HAP-1 (cell line): Measurements from ENCODE around the gene BRINP1.
"Not testable (repeated sequence)": the region's sequence is repeated elsewhere in the genome, so short reads cannot be mapped to it uniquely, and the experiment has no call there.

ENCODE experiments used
- DNase-seq, 2 experiments: peaks; one replicate each; pipeline ENCODE4 v3.0.0-alpha.2; 2016 to 2020; ENCODE audit warnings: low spot score in 2 of 2
- H3K27me3 ChIP-seq: fragments of 250-450 bp; sonication (Bioruptor Pico); 2 replicates; pipeline ENCODE4 v1.5.1; 2020; ENCODE audit warnings: low read depth, mild to moderate bottlenecking, moderate library complexity
- H3K36me3 ChIP-seq: fragments of 250-450 bp; sonication (Bioruptor Pico); replicated peaks from 2 replicates; pipeline ENCODE4 v1.5.1; 2020; ENCODE audit warnings: mild to moderate bottlenecking
- H3K4me1 ChIP-seq: fragments of 250-450 bp; sonication (Bioruptor Pico); 2 replicates; pipeline ENCODE4 v1.5.1; 2020; ENCODE audit warnings: mild to moderate bottlenecking
- H3K4me3 ChIP-seq: fragments of 250-450 bp; sonication (Bioruptor Pico); 2 replicates; pipeline ENCODE4 v1.5.1; 2020; ENCODE audit warnings: mild to moderate bottlenecking, moderate library complexity
- H3K9me3 ChIP-seq: fragments of 250-450 bp; sonication (Bioruptor Pico); 2 replicates; pipeline ENCODE4 v1.5.1; 2020; ENCODE audit warnings: mild to moderate bottlenecking, moderate library complexity
- in situ Hi-C: fragments of 300-500 bp; cut with MboI; formaldehyde crosslinking; loops from 3 replicates; pipeline ENCODE4 v1.14.3; 2020; ENCODE audit warnings: low sequenced_read_pairs, inconsistent platforms, mixed read lengths

The BRINP1 gene

GRCh38 chr9:119179701-119180100 lies 189.5 kb downstream of the BRINP1 start:
- no peak overlapping the region for H3K4me3 ChIP-seq
- in situ Hi-C loops = no loop called here
- no peaks in the 10 kb centered on the region for H3K36me3 ChIP-seq
- no peaks in the 10 kb centered on the region for H3K9me3 ChIP-seq
- H3K4me1 ChIP-seq = no peaks in the 10 kb centered on the region
- H3K27me3 ChIP-seq = no peaks in the 10 kb centered on the region
- DNase-seq = no peak

- DNase-seq = no peak
- Histone ChIP-seq H3K36me3 (no peaks in the 10 kb centered on the region), H3K9me3 (no peaks in the 10 kb centered on the region), H3K4me3 (no peak overlapping the region), H3K27me3 (no peaks in the 10 kb centered on the region), H3K4me1 (no peaks in the 10 kb centered on the region)
- in situ Hi-C loops = no loop called here
These were observed 192.0 kb downstream of the BRINP1 start for GRCh38 chr9:119177196-119177595.

GRCh38 chr9:119175581-119175980 lies 193.7 kb downstream of the BRINP1 start:
- Histone ChIP-seq H3K4me1 (no peaks in the 10 kb centered on the region), H3K9me3 (no peaks in the 10 kb centered on the region), H3K36me3 (no peaks in the 10 kb centered on the region), H3K27me3 (no peaks in the 10 kb centered on the region), H3K4me3 (no peak overlapping the region)
- DNase-seq = no peak
- in situ Hi-C loops = no loop called here

- H3K36me3 ChIP-seq, H3K4me1 ChIP-seq, H3K27me3 ChIP-seq, DNase-seq, in situ Hi-C loops, H3K4me3 ChIP-seq, H3K9me3 ChIP-seq: not testable (repeated sequence)
These were observed 200.0 kb downstream of the BRINP1 start for GRCh38 chr9:119169222-119169621.

- H3K4me1 ChIP-seq = no peaks in the 10 kb centered on the region
- H3K36me3 ChIP-seq = no peaks in the 10 kb centered on the region
- no peak overlapping the region for H3K4me3 ChIP-seq
- no peak for DNase-seq
- no peaks in the 10 kb centered on the region for H3K9me3 ChIP-seq
- in situ Hi-C loops = no loop called here
- no peaks in the 10 kb centered on the region for H3K27me3 ChIP-seq
These were observed 201.4 kb downstream of the BRINP1 start for GRCh38 chr9:119167876-119168275.

GRCh38 chr9:119167267-119167666 lies 202.0 kb downstream of the BRINP1 start:
- Histone ChIP-seq H3K36me3 (no peaks in the 10 kb centered on the region), H3K9me3 (no peaks in the 10 kb centered on the region), H3K4me3 (no peak overlapping the region), H3K4me1 (no peaks in the 10 kb centered on the region), H3K27me3 (no peaks in the 10 kb centered on the region)
- DNase-seq = no peak
- in situ Hi-C loops = no loop called here

GRCh38 chr9:119166096-119166495 lies 203.1 kb downstream of the BRINP1 start:
- in situ Hi-C loops = no loop called here
- no peak for DNase-seq
- Histone ChIP-seq H3K4me1 (no peaks in the 10 kb centered on the region), H3K36me3 (no peaks in the 10 kb centered on the region), H3K9me3 (no peaks in the 10 kb centered on the region), H3K27me3 (no peaks in the 10 kb centered on the region), H3K4me3 (no peak overlapping the region)

GRCh38 chr9:119165131-119165530 lies 204.1 kb downstream of the BRINP1 start:
- Histone ChIP-seq H3K36me3 (no peaks in the 10 kb centered on the region), H3K27me3 (no peaks in the 10 kb centered on the region), H3K4me3 (no peak overlapping the region), H3K9me3 (no peaks in the 10 kb centered on the region), H3K4me1 (no peaks in the 10 kb centered on the region)
- DNase-seq = no peak
- in situ Hi-C loops = no loop called here

- no peaks in the 10 kb centered on the region for H3K9me3 ChIP-seq
- in situ Hi-C loops = no loop called here
- H3K36me3 ChIP-seq = no peaks in the 10 kb centered on the region
- no peak overlapping the region for H3K4me3 ChIP-seq
- no peaks in the 10 kb centered on the region for H3K4me1 ChIP-seq
- DNase-seq = no peak
- no peaks in the 10 kb centered on the region for H3K27me3 ChIP-seq
These were observed 204.5 kb downstream of the BRINP1 start for GRCh38 chr9:119164716-119165115.

GRCh38 chr9:119160551-119160950 lies 208.7 kb downstream of the BRINP1 start:
- H3K36me3 ChIP-seq = no peaks in the 10 kb centered on the region
- H3K4me1 ChIP-seq = no peaks in the 10 kb centered on the region
- H3K4me3 ChIP-seq = no peak overlapping the region
- H3K27me3 ChIP-seq = no peaks in the 10 kb centered on the region
- in situ Hi-C loops = no loop called here
- no peaks in the 10 kb centered on the region for H3K9me3 ChIP-seq
- no peak for DNase-seq

- Histone ChIP-seq H3K9me3 (no peaks in the 10 kb centered on the region), H3K4me3 (no peak overlapping the region), H3K36me3 (no peaks in the 10 kb centered on the region), H3K27me3 (no peaks in the 10 kb centered on the region), H3K4me1 (no peaks in the 10 kb centered on the region)
- DNase-seq = no peak
- in situ Hi-C loops = no loop called here
These were observed 209.8 kb downstream of the BRINP1 start for GRCh38 chr9:119159386-119159785.

- DNase-seq = no peak
- Histone ChIP-seq H3K36me3 (no peaks in the 10 kb centered on the region), H3K27me3 (no peaks in the 10 kb centered on the region), H3K9me3 (no peaks in the 10 kb centered on the region), H3K4me1 (no peaks in the 10 kb centered on the region), H3K4me3 (no peak overlapping the region)
- in situ Hi-C loops = no loop called here
These were observed 212.0 kb downstream of the BRINP1 start for GRCh38 chr9:119157196-119157595.

- no peaks in the 10 kb centered on the region for H3K9me3 ChIP-seq
- in situ Hi-C loops = no loop called here
- H3K27me3 ChIP-seq = no peaks in the 10 kb centered on the region
- H3K4me1 ChIP-seq = no peaks in the 10 kb centered on the region
- no peak overlapping the region for H3K4me3 ChIP-seq
- DNase-seq = no peak
- H3K36me3 ChIP-seq = no peaks in the 10 kb centered on the region
These were observed 212.9 kb downstream of the BRINP1 start for GRCh38 chr9:119156354-119156753.

- in situ Hi-C loops = no loop called here
- Histone ChIP-seq H3K4me3 (no peak overlapping the region), H3K27me3 (no peaks in the 10 kb centered on the region), H3K36me3 (no peaks in the 10 kb centered on the region), H3K4me1 (no peaks in the 10 kb centered on the region), H3K9me3 (no peaks in the 10 kb centered on the region)
- DNase-seq = no peak
These were observed 214.7 kb downstream of the BRINP1 start for GRCh38 chr9:119154527-119154926.

- no peaks in the 10 kb centered on the region for H3K27me3 ChIP-seq
- H3K9me3 ChIP-seq = no peaks in the 10 kb centered on the region
- no peak overlapping the region for H3K4me3 ChIP-seq
- H3K4me1 ChIP-seq = no peaks in the 10 kb centered on the region
- H3K36me3 ChIP-seq = no peaks in the 10 kb centered on the region
- in situ Hi-C loops = no loop called here
- no peak for DNase-seq
These were observed 215.8 kb downstream of the BRINP1 start for GRCh38 chr9:119153402-119153801.
